Mammary epithelial cell (primary cell): ENCODE measurements around the gene EXOC3L1.

Experiments
- EZH2 ChIP-seq: IDR thresholded peaks from 2 replicates; pipeline ENCODE4 v1.6.1; 2012; ENCODE audit warnings: low read length, inconsistent platforms, borderline replicate concordance
- TF ChIP-seq, protein P1 (sequence below), 2 donors: IDR thresholded peaks in 1 of 2; conservative IDR thresholded peaks in 1 of 2; 2 replicates each; pipeline ENCODE4 v1.5.1; 2011 to 2012; ENCODE audit warnings: inconsistent platforms in 2 of 2, low read length in 2 of 2, mild to moderate bottlenecking in 2 of 2, control low read depth in 1 of 2, low read depth in 1 of 2; ENCODE audit not compliant: insufficient read depth in 1 of 2; ENCODE audit errors: extremely low read depth in 1 of 2

DNA sequence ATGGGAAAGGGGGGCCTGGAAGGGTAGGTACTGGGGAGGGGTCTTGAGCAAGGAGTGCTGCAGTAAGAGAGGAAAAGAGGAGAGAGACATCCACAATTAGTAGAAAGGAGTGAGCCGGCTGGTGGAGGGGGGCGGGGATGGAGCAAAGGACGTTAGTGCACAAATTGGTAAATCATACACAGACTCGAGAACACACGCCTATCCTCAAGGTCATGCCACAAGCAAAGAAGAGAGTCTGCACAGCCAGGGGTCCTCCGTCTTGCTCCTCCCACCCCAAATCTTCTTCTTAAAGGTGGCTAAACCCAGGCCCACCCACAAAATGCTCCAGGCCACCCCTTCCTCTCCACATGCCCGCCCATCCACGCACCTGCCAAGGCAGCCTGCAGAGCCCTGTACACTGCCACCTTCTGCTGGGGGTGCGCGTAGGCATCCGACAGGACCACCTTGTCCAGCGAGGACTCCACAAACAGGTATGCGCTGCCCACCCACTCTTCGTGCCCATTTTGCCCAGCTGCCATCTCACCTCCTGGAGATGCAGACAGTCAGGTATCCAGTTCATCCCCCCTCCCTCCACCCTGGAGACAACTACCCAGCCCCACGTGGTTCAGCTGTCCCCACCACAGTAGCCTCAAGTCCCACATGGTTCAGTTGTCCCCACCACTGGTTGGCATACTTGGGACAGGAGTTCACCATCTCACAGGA, 33.6 kb downstream of the EXOC3L1 start:
- TF ChIP-seq, protein P1, sequence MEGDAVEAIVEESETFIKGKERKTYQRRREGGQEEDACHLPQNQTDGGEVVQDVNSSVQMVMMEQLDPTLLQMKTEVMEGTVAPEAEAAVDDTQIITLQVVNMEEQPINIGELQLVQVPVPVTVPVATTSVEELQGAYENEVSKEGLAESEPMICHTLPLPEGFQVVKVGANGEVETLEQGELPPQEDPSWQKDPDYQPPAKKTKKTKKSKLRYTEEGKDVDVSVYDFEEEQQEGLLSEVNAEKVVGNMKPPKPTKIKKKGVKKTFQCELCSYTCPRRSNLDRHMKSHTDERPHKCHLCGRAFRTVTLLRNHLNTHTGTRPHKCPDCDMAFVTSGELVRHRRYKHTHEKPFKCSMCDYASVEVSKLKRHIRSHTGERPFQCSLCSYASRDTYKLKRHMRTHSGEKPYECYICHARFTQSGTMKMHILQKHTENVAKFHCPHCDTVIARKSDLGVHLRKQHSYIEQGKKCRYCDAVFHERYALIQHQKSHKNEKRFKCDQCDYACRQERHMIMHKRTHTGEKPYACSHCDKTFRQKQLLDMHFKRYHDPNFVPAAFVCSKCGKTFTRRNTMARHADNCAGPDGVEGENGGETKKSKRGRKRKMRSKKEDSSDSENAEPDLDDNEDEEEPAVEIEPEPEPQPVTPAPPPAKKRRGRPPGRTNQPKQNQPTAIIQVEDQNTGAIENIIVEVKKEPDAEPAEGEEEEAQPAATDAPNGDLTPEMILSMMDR (conservative IDR thresholded peaks at IDR 0.05 in 1 of 2, IDR thresholded peaks at IDR 0.05 in 1 of 2; ENCODE audit: extremely low read depth in 1 of 2, insufficient read depth in 1 of 2, low read depth in 1 of 2, low read length in 2 of 2) = no peak
- TF ChIP-seq EZH2 = no peak
